A549 (cell line): ENCODE data around the gene ENO3. TPM values are rescaled to one million over a fixed set of nuclear protein-coding genes. Genes with fewer than 3 reads are reported as not detected.

ENCODE experiments used
- ATAC-seq, 2 experiments: fragments of 200-7000 bp in 1 of 2; fragments of >200 bp in 1 of 2; cut with Nextera tagmentation in 1 of 2; cut with Tn5 transposase in 1 of 2; 3 replicates each; pipeline versions ENCODE4 v1.8.0 to v1.9.1; 2018 to 2020; ENCODE audit warnings: mild to moderate bottlenecking in 1 of 2, moderate library complexity in 1 of 2
- CTCF ChIA-PET: fragments of 300-600 bp; sonication (Branson Sonifier 250); formaldehyde crosslinking; extraction: SDS; loops from one replicate; lab custom pipeline; 2021; ENCODE audit warnings: antibody characterized with exemption, inconsistent platforms; lab: Yijun Ruan, JAX
- POLR2A ChIA-PET: fragments of 350-600 bp; formaldehyde crosslinking; extraction: SDS; loops from one replicate; lab custom pipeline; 2021; ENCODE audit warnings: antibody characterized with exemption, inconsistent platforms; lab: Yijun Ruan, JAX
- DNase-seq, 2 experiments: peaks; one replicate each; pipeline versions ENCODE4 v3.0.0 to v3.0.0-alpha.2; 2011 to 2016; ENCODE audit warnings: low read depth in 1 of 2, low spot score in 1 of 2
- FAIRE-seq: peaks from 2 replicates; lab custom pipeline; 2011; peaks lifted over from hg19 to GRCh38; lab: Jason Lieb, UNC
- H3K27ac ChIP-seq, 2 experiments: fragments of >200 bp; sonication (Bioruptor Twin); formaldehyde crosslinking; 3 replicates each; pipeline ENCODE4 v1.5.1; 2016 to 2017
- H3K4me1 ChIP-seq: fragments of >200 bp; sonication (Bioruptor Twin); formaldehyde crosslinking; 3 replicates; pipeline ENCODE4 v1.6.1; 2016
- H3K4me2 ChIP-seq: fragments of >200 bp; sonication (Bioruptor Twin); formaldehyde crosslinking; 3 replicates; pipeline ENCODE4 v1.6.1; 2016
- H3K4me3 ChIP-seq: fragments of >200 bp; sonication (Bioruptor Twin); formaldehyde crosslinking; 3 replicates; pipeline ENCODE4 v1.5.1; 2016
- H3K9me3 ChIP-seq: fragments of >200 bp; sonication (Bioruptor Twin); formaldehyde crosslinking; 3 replicates; pipeline ENCODE4 v1.6.1; 2016
- BHLHE40 ChIP-seq: IDR thresholded peaks from 2 replicates; pipeline ENCODE4 v1.6.1; 2012; ENCODE audit warnings: low read depth, low read length, inconsistent platforms
- CBX2 ChIP-seq: fragments of 200-600 bp; sonication (generic); IDR thresholded peaks from 2 replicates; pipeline ENCODE4 v1.6.1; 2016; ENCODE audit warnings: low read depth, mild to moderate bottlenecking, borderline replicate concordance
- CBX8 ChIP-seq: fragments of 200-600 bp; sonication (generic); IDR thresholded peaks from 2 replicates; pipeline ENCODE4 v1.6.1; 2016
- CEBPB ChIP-seq, 2 experiments: fragments of >200 bp in 1 of 2; sonication (Bioruptor Twin) in 1 of 2; formaldehyde crosslinking in 1 of 2; IDR thresholded peaks; 2 replicates each; pipeline ENCODE4 v1.6.1; 2012 to 2016
- CHD4 ChIP-seq: fragments of 200-600 bp; sonication (generic); IDR thresholded peaks from 2 replicates; pipeline ENCODE4 v1.6.1; 2016; ENCODE audit warnings: antibody characterized with exemption, mild to moderate bottlenecking, borderline replicate concordance
- EHF ChIP-seq: fragments of 250-450 bp; sonication (Bioruptor Pico); IDR thresholded peaks from 2 replicates; pipeline ENCODE4 v1.5.0; 2020; ENCODE audit warnings: mild to moderate bottlenecking
- EHMT2 ChIP-seq: fragments of 200-600 bp; sonication (generic); IDR thresholded peaks from 2 replicates; pipeline ENCODE4 v1.6.1; 2016; ENCODE audit warnings: antibody characterized with exemption, low read depth, mild to moderate bottlenecking, moderate library complexity
- EP300 ChIP-seq, 2 experiments: fragments of >200 bp; sonication (Bioruptor Twin); formaldehyde crosslinking; IDR thresholded peaks; 2 replicates in 1 of 2; 3 replicates in 1 of 2; pipeline ENCODE4 v1.6.1; 2016 to 2017
- ESRRA ChIP-seq: fragments of 150-350 bp; IDR thresholded peaks from 2 replicates; pipeline ENCODE4 v1.6.1; 2014; ENCODE audit warnings: mild to moderate bottlenecking, low read length, borderline replicate concordance
- FOSB ChIP-seq: fragments of 250-450 bp; sonication (Bioruptor Pico); IDR thresholded peaks from 2 replicates; pipeline ENCODE4 v1.5.0; 2020; ENCODE audit warnings: mild to moderate bottlenecking, moderate library complexity
- HEYL ChIP-seq: fragments of 250-450 bp; sonication (Bioruptor Pico); IDR thresholded peaks from 2 replicates; pipeline ENCODE4 v1.8.0; 2021; ENCODE audit warnings: mild to moderate bottlenecking, moderate library complexity
- JUN ChIP-seq, 2 experiments: fragments of >200 bp; sonication (Bioruptor Twin); formaldehyde crosslinking; IDR thresholded peaks; 2 replicates in 1 of 2; 3 replicates in 1 of 2; pipeline ENCODE4 v1.6.1; 2016 to 2017
- JUNB ChIP-seq: fragments of >200 bp; sonication (Bioruptor Twin); formaldehyde crosslinking; IDR thresholded peaks from 2 replicates; pipeline ENCODE4 v1.6.1; 2016
- KDM1A ChIP-seq: fragments of 200-600 bp; sonication (generic); IDR thresholded peaks from 2 replicates; pipeline ENCODE4 v1.6.1; 2016; ENCODE audit warnings: low read depth, mild to moderate bottlenecking
- KDM5A ChIP-seq: fragments of 200-600 bp; sonication (generic); IDR thresholded peaks from 2 replicates; pipeline ENCODE4 v1.6.1; 2016; ENCODE audit warnings: antibody characterized with exemption, mild to moderate bottlenecking
- MYC ChIP-seq: IDR thresholded peaks from 2 replicates; pipeline ENCODE4 v1.6.1; 2012; ENCODE audit warnings: mild to moderate bottlenecking, inconsistent platforms, low read length, improper control_type of control experiment, borderline replicate concordance
- NFE2L2 ChIP-seq: fragments of 150-350 bp; conservative IDR thresholded peaks from 2 replicates; pipeline ENCODE4 v1.6.1; 2014; ENCODE audit warnings: low read length
- NPAS2 ChIP-seq: fragments of 250-450 bp; sonication (Bioruptor Pico); IDR thresholded peaks from 2 replicates; pipeline ENCODE4 v1.8.0; 2022; ENCODE audit warnings: mild to moderate bottlenecking, moderate library complexity, borderline replicate concordance
- NR3C1 ChIP-seq: fragments of >200 bp; sonication (Bioruptor Twin); formaldehyde crosslinking; IDR thresholded peaks from 3 replicates; pipeline ENCODE4 v1.6.1; 2017
- PHF8 ChIP-seq: fragments of 200-600 bp; sonication (generic); IDR thresholded peaks from 2 replicates; pipeline ENCODE4 v1.6.1; 2016; ENCODE audit warnings: low read depth, mild to moderate bottlenecking, antibody characterized with exemption, moderate library complexity, borderline replicate concordance
- POLR2A ChIP-seq: IDR thresholded peaks from 2 replicates; pipeline ENCODE4 v1.6.1; 2012; ENCODE audit warnings: mild to moderate bottlenecking, low read length
- RAD21 ChIP-seq, 2 experiments: fragments of >200 bp in 1 of 2; sonication (Bioruptor Twin) in 1 of 2; formaldehyde crosslinking in 1 of 2; IDR thresholded peaks in 1 of 2; conservative IDR thresholded peaks in 1 of 2; 2 replicates in 1 of 2; 3 replicates in 1 of 2; pipeline ENCODE4 v1.6.1; 2012 to 2018; ENCODE audit warnings: inconsistent platforms in 1 of 2
- RARB ChIP-seq: fragments of 250-450 bp; sonication (Bioruptor Pico); IDR thresholded peaks from 2 replicates; pipeline ENCODE4 v1.8.0; 2021; ENCODE audit warnings: mild to moderate bottlenecking, moderate library complexity
- RFX5 ChIP-seq: fragments of 450-650 bp; IDR thresholded peaks from 2 replicates; pipeline ENCODE4 v1.7.1; 2014; ENCODE audit warnings: antibody characterized with exemption, mild to moderate bottlenecking, moderate library complexity
- RNF2 ChIP-seq: fragments of 200-600 bp; sonication (generic); IDR thresholded peaks from 2 replicates; pipeline ENCODE4 v1.6.1; 2016; ENCODE audit warnings: low read depth, mild to moderate bottlenecking, antibody characterized with exemption, moderate library complexity, borderline replicate concordance
- TFCP2L1 ChIP-seq: fragments of 250-450 bp; sonication (Bioruptor Pico); IDR thresholded peaks from 2 replicates; pipeline ENCODE4 v1.5.0; 2021; ENCODE audit warnings: mild to moderate bottlenecking
- TP53 ChIP-seq: fragments of 250-450 bp; sonication (Bioruptor Pico); IDR thresholded peaks from 2 replicates; pipeline ENCODE4 v1.5.0; 2021; ENCODE audit warnings: mild to moderate bottlenecking, moderate library complexity
- ZFP36 ChIP-seq: fragments of 450-650 bp; IDR thresholded peaks from 2 replicates; pipeline ENCODE4 v1.6.1; 2014; ENCODE audit warnings: borderline replicate concordance; ENCODE audit not compliant: partially characterized antibody
- WGBS: methylation state at CpG from one replicate; pipeline ENCODE4 v1.1.6; 2017; ENCODE audit errors: missing lambda C conversion rate; 5-methylcytosine and 5-hydroxymethylcytosine counted together
- polyA plus RNA-seq, 4 experiments: library from polyadenylated mRNA; depleted of rRNA in 3 of 4; stranded (reverse); fragments of >200 nt; fragmentation: RNase III in 1 of 4; extraction: RNeasy Plus Mini Kit Qiagen cat#74134 plus additional on column Dnase treatment in 1 of 4; gene quantifications; 2 replicates in 3 of 4; 3 replicates in 1 of 4; pipeline ENCODE4 v1.2.3, GENCODE V29; 2011 to 2017
- TF ChIP-seq, protein P1 (sequence below): fragments of >200 bp; sonication (Bioruptor Twin); formaldehyde crosslinking; IDR thresholded peaks from 2 replicates; pipeline ENCODE4 v1.6.1; 2016
- TF ChIP-seq, protein P2 (sequence below): fragments of >200 bp; sonication (Bioruptor Twin); formaldehyde crosslinking; IDR thresholded peaks from 3 replicates; pipeline ENCODE4 v1.5.1; 2016
- TF ChIP-seq, protein P3 (sequence below): fragments of 450-650 bp; IDR thresholded peaks from 2 replicates; pipeline ENCODE4 v1.6.1; 2014; ENCODE audit warnings: antibody characterized with exemption
- TF ChIP-seq, protein P4 (sequence below): fragments of 200-600 bp; sonication (generic); IDR thresholded peaks from 2 replicates; pipeline ENCODE4 v1.6.1; 2016; ENCODE audit warnings: antibody characterized with exemption, mild to moderate bottlenecking, moderate library complexity
- TF ChIP-seq, protein P5 (sequence below): fragments of 250-450 bp; sonication (Bioruptor Pico); IDR thresholded peaks from 2 replicates; pipeline ENCODE4 v1.5.0; 2020; ENCODE audit warnings: low read depth, mild to moderate bottlenecking, moderate library complexity
- TF ChIP-seq, protein P6 (sequence below): IDR thresholded peaks from 2 replicates; pipeline ENCODE4 v1.6.1; 2012; ENCODE audit warnings: low read depth, borderline replicate concordance

The ENO3 gene
- polyA plus RNA-seq, 2 of the 4 experiments (the other 2 are of a cell fraction): 52.5 to 109 TPM

DNA sequence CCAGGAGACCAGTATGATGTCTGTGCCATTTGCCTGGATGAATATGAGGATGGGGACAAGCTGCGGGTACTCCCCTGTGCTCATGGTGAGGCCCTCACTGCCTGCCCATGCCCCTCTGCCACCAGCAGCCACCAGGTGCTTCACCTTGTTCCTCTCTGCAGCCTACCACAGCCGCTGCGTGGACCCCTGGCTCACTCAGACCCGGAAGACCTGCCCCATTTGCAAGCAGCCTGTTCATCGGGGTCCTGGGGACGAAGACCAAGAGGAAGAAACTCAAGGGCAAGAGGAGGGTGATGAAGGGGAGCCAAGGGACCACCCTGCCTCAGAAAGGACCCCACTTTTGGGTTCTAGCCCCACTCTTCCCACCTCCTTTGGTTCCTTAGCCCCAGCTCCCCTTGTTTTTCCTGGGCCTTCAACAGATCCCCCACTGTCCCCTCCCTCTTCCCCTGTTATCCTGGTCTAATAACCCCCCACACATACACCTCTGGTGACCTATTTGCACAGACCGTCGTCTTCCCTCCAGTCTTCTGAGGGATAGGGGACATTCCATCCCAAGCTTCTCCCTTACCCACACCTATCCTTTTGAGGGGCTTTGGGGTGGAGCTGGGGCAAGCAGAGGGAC lies 6.3 kb upstream of the ENO3 start:
- ChIA-PET CTCF (interaction anchor here (0.6 to 3.7 kb wide), 4 partner anchors 18 to 89 kb away, joined by 3 to 17 read pairs (median 8); partner anchors contain the start of gene CAMTA2), POLR2A (interaction anchor here (5.3 kb wide), 1 partner anchor 22 kb away, joined by 67 read pairs; the partner anchor contains the start of gene SPAG7)
- Histone ChIP-seq H3K4me1 (peaks cover 55% of the 10 kb centered on the region), H3K27ac (peak overlapping the region; percentile 99), H3K9me3 (no peaks in the 10 kb centered on the region), H3K4me3 (peak overlapping the region; percentile 98), H3K4me2 (peak overlapping the region; percentile 99)
- ATAC-seq (no peak), DNase-seq (no peak), FAIRE-seq (no peak)
- 62% methylated on average over 8 of the region's 8 CpGs for WGBS
- TF ChIP-seq CBX8 (no peak), EP300 (IDR thresholded peaks at IDR 0.05) (no peak), TFCP2L1 (peak; percentile 61), KDM5A (no peak), ZFP36 (no peak), RNF2 (no peak), RAD21 (conservative IDR thresholded peaks at IDR 0.05 in 1 of 2, IDR thresholded peaks at IDR 0.05 in 1 of 2) (no peak), EHF (CRISPR knock-in tag) (no peak), POLR2A (0 out of 2 replicates have a peak, but pooled peaks have one; percentile 3), PHF8 (no peak), RFX5 (no peak), NR3C1 (no peak), NFE2L2 (no peak), HEYL (CRISPR knock-in tag) (no peak), BHLHE40 (no peak), MYC (no peak), RARB (CRISPR knock-in tag) (peak; percentile 86), CHD4 (no peak), ESRRA (0 out of 2 replicates have a peak, but pooled peaks have one; percentile 27), CBX2 (no peak), FOSB (CRISPR knock-in tag) (no peak), JUN (IDR thresholded peaks at IDR 0.05) (peak in 1 of 2 experiments; percentile 55; a peak in 3 of 5 replicates), CEBPB (IDR thresholded peaks at IDR 0.05) (no peak), NPAS2 (no peak), TP53 (CRISPR knock-in tag) (peak; percentile 81), KDM1A (no peak), JUNB (no peak), EHMT2 (no peak)
- TF ChIP-seq, protein P1, sequence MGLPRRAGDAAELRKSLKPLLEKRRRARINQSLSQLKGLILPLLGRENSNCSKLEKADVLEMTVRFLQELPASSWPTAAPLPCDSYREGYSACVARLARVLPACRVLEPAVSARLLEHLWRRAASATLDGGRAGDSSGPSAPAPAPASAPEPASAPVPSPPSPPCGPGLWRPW: no peak
- TF ChIP-seq, protein P2, sequence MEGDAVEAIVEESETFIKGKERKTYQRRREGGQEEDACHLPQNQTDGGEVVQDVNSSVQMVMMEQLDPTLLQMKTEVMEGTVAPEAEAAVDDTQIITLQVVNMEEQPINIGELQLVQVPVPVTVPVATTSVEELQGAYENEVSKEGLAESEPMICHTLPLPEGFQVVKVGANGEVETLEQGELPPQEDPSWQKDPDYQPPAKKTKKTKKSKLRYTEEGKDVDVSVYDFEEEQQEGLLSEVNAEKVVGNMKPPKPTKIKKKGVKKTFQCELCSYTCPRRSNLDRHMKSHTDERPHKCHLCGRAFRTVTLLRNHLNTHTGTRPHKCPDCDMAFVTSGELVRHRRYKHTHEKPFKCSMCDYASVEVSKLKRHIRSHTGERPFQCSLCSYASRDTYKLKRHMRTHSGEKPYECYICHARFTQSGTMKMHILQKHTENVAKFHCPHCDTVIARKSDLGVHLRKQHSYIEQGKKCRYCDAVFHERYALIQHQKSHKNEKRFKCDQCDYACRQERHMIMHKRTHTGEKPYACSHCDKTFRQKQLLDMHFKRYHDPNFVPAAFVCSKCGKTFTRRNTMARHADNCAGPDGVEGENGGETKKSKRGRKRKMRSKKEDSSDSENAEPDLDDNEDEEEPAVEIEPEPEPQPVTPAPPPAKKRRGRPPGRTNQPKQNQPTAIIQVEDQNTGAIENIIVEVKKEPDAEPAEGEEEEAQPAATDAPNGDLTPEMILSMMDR: no peak
- TF ChIP-seq, protein P3, sequence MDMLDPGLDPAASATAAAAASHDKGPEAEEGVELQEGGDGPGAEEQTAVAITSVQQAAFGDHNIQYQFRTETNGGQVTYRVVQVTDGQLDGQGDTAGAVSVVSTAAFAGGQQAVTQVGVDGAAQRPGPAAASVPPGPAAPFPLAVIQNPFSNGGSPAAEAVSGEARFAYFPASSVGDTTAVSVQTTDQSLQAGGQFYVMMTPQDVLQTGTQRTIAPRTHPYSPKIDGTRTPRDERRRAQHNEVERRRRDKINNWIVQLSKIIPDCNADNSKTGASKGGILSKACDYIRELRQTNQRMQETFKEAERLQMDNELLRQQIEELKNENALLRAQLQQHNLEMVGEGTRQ: no peak
- TF ChIP-seq, protein P4, sequence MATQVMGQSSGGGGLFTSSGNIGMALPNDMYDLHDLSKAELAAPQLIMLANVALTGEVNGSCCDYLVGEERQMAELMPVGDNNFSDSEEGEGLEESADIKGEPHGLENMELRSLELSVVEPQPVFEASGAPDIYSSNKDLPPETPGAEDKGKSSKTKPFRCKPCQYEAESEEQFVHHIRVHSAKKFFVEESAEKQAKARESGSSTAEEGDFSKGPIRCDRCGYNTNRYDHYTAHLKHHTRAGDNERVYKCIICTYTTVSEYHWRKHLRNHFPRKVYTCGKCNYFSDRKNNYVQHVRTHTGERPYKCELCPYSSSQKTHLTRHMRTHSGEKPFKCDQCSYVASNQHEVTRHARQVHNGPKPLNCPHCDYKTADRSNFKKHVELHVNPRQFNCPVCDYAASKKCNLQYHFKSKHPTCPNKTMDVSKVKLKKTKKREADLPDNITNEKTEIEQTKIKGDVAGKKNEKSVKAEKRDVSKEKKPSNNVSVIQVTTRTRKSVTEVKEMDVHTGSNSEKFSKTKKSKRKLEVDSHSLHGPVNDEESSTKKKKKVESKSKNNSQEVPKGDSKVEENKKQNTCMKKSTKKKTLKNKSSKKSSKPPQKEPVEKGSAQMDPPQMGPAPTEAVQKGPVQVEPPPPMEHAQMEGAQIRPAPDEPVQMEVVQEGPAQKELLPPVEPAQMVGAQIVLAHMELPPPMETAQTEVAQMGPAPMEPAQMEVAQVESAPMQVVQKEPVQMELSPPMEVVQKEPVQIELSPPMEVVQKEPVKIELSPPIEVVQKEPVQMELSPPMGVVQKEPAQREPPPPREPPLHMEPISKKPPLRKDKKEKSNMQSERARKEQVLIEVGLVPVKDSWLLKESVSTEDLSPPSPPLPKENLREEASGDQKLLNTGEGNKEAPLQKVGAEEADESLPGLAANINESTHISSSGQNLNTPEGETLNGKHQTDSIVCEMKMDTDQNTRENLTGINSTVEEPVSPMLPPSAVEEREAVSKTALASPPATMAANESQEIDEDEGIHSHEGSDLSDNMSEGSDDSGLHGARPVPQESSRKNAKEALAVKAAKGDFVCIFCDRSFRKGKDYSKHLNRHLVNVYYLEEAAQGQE: no peak
- TF ChIP-seq, protein P5, sequence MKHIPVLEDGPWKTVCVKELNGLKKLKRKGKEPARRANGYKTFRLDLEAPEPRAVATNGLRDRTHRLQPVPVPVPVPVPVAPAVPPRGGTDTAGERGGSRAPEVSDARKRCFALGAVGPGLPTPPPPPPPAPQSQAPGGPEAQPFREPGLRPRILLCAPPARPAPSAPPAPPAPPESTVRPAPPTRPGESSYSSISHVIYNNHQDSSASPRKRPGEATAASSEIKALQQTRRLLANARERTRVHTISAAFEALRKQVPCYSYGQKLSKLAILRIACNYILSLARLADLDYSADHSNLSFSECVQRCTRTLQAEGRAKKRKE: no peak
- TF ChIP-seq, protein P6, sequence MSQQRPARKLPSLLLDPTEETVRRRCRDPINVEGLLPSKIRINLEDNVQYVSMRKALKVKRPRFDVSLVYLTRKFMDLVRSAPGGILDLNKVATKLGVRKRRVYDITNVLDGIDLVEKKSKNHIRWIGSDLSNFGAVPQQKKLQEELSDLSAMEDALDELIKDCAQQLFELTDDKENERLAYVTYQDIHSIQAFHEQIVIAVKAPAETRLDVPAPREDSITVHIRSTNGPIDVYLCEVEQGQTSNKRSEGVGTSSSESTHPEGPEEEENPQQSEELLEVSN: no peak
